Amniotic epithelial cell (primary cell): ENCODE measurements around the gene KCNQ2.

Experiments used
- DNase-seq: peaks from one replicate; pipeline ENCODE4 v3.0.0-alpha.2; 2010; ENCODE audit warnings: low read depth

Gene KCNQ2

DNA sequence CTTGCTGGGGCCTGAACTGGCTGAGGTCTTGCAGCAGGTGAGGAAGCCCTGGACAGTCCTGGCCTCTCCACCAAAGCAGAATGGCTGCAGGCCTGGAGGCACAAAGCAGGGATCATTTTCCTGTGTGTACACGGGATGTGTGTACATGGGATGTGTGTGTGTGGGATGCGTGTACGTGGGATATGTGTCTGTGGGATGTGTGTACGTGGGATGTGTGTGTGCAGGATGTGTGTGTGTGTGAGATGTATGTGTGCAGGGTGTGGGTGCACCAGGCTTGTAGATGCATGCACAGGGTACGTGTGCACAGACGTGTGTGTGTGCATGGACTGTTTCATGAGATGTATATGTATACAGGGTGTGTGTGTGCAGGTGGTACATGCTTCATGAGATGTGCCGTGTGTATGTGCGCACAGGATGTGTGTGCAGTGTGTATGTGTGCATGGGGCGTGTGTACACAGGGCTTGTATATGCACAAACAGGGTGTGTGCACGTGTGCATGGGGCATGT lies 103.4 kb downstream of the KCNQ2 start:
- no peak for DNase-seq

DNA sequence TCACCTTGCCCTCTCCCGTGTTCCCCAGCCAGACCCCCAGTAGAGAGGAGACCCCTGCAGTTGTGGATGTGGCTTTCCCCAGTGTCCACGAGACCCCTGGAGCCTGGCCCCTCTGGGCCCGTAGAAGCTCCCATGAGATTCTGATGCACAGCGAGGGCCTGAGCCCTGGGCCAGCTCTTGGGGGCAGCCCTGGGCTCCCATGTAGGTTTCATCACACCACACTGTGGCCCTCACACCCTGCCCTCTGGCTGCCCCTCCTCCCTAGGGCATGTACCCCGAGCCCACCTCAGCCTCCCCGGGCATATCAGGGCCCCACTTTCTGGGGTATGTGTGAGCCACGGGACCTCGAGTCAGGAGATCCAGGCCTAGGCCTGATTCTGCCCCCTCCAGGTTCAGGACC lies 104.3 kb downstream of the KCNQ2 start:
- DNase-seq: no peak

DNA sequence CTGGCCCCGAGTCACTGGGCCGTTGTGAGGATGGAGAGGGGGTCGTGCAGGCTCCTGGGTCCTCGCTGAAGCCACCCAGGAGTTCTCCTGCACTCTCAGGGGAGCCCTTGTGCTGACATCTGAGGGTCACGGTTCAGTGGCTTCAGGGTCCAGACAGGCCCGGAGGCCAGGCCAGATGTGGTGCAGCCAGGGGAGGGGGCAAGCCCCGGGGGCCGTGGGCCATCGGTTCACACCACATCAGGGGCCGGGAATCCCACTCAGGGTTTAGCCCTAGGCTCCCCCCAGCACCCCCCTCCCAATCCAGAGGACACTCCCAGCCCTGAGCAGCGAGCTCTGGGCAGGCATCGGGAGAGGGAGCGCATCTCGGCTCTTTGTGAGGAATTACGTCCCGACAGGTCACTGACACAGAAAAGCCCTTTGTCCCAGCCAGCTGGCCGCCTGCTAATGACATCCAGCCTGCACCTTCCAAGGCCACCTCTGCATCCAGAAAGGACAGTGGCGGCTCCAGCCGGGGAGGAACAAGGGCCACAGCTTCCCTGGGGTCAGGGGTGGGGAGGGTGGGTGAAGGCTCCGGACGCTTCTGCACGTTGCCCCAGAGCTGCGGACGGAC lies 104.9 kb downstream of the KCNQ2 start:
- no peak for DNase-seq

GRCh38 chr20:63366390-63367365 lies 105.8 kb downstream of the KCNQ2 start:
- DNase-seq: no peak

DNA sequence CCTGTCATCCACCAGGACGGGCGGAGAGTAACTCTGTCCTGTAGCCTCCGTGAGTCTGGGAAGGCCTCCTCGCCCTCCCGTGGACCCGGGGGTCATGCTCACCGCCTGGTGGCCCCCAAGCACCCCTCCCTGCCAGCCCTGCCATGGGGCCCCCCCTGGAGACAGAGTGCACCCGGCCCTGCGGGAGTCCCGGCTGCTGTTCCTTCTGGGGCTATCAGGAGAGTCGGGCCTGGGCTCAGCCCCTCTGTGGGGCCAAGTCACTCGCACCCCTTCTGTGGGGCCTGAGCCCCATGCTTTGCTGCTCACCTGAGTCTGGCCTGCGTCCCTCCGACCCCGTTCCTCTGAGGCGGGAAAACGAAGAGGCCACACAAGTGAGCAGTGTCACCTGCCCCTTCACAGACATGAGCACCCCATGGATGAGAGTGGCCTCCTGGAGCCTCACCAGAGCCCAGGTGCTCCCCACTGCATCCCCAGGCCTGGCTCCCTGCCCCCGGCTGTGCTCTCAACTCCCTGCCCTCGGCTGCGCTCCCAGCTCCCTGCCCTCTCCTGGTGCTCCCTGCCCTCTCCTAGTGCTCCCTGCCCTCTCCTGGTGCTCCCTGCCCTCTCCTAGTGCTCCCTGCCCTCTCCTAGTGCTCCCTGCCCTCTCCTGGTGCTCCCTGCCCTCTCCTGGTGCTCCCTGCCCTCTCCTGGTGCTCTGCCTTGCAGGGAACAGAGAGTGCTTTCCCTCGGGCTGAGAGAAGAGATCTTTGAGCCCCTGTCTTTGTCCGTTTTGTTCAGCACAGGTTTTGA lies 106.7 kb downstream of the KCNQ2 start:
- DNase-seq: no peak

GRCh38 chr20:63364801-63365585 lies 107.5 kb downstream of the KCNQ2 start:
- DNase-seq: no peak

DNA sequence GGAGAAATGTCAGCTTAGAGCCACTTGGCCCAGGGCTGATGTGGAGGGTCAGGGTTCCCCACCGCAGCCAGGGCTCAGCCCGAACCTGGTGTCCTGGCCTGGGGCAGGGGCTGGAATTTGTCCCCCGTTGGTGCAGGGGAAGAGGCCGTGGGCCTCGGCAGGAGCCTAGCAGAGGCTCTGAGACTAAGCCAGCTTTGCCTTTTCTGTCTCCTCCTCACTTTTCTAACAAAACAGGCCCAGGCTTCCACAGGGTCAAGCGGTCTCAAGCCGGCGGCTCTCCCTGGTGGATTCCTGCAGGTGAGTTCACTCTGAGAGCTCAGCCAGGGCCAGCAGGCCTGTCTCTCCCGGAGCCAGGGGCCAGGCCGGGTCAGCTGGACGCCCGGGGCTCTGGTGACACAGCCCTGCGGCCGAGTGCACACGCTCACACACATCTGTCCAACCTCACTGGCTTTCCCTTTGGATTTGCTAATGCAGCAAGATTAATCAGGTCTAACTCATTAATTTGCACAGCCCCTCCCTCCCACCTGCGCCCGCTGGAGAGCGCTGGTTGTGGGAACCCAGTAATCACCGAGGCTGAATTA lies 108.4 kb downstream of the KCNQ2 start:
- DNase-seq: no peak

- no peak for DNase-seq
These were observed 109.2 kb downstream of the KCNQ2 start for GRCh38 chr20:63363013-63363957.

- no peak for DNase-seq
These were observed 109.9 kb downstream of the KCNQ2 start for GRCh38 chr20:63362436-63363009.

GRCh38 chr20:63361519-63362435 lies 110.7 kb downstream of the KCNQ2 start:
- DNase-seq: no peak

GRCh38 chr20:63360850-63361518 lies 111.5 kb downstream of the KCNQ2 start, which contains the start of gene CHRNA4:
Gene CHRNA4, minus strand, starts transcription at chr20:63361349. Its CDS starts 184 bp downstream, at chr20:63361165.
- DNase-seq: no peak

- no peak for DNase-seq
These were observed 112.3 kb downstream of the KCNQ2 start for GRCh38 chr20:63359937-63360849.

- DNase-seq: no peak
These were observed 113.1 kb downstream of the KCNQ2 start for GRCh38 chr20:63359164-63359934.

- DNase-seq: no peak
These were observed 114.2 kb downstream of the KCNQ2 start for GRCh38 chr20:63357921-63358905.
